ENCODE data around the gene KPTN.

Gene KPTN

GRCh38 chr19:47436712-47437401 lies 47.2 kb downstream of the KPTN start:
- H3K9me2 ChIP-seq (replicated peaks; ENCODE audit: low read depth, low read length): no peaks in the 10 kb centered on the region
- TF ChIP-seq CTCF (conservative IDR thresholded peaks at IDR 0.05; ENCODE audit: low read length) (peak; percentile 84), EZH2phosphoT487 (IDR thresholded peaks at IDR 0.05; ENCODE audit: borderline replicate concordance) (no peak)
- no peak overlapping the region for H3K4me3 ChIP-seq (ENCODE audit: low read length, poor library complexity, severe bottlenecking)
- no peaks in the 10 kb centered on the region for H4K20me1 ChIP-seq (ENCODE audit: insufficient read depth, low read length, poor library complexity, severe bottlenecking)
- no peak overlapping the region for H3K4me2 ChIP-seq (ENCODE audit: low read depth, low read length, poor library complexity, severe bottlenecking)
- no peaks in the 10 kb centered on the region for H3K36me3 ChIP-seq (ENCODE audit: insufficient read depth, low read length)
- H3K9ac ChIP-seq (ENCODE audit: low read depth, low read length, poor library complexity, severe bottlenecking): no peak overlapping the region
- H3K79me2 ChIP-seq (ENCODE audit: insufficient read depth, low read length): no peaks in the 10 kb centered on the region
- H2AFZ ChIP-seq (ENCODE audit: low read length): no peak overlapping the region
- no peaks in the 10 kb centered on the region for H3F3A ChIP-seq (ENCODE audit: low read depth)
- H3K27me3 ChIP-seq (ENCODE audit: insufficient read depth, low read length, poor library complexity, severe bottlenecking): no peaks in the 10 kb centered on the region
- peaks cover 12% of the 10 kb centered on the region for H3K4me1 ChIP-seq (ENCODE audit: insufficient read depth, low read length, poor library complexity, severe bottlenecking)
- no peaks in the 10 kb centered on the region for H3K9me3 ChIP-seq (ENCODE audit: insufficient read depth, low read depth, low read length)

- TF ChIP-seq CTCF (conservative IDR thresholded peaks at IDR 0.05; ENCODE audit: low read length): no peak
- no peak for TF ChIP-seq EZH2phosphoT487 (IDR thresholded peaks at IDR 0.05; ENCODE audit: borderline replicate concordance)
- no peaks in the 10 kb centered on the region for H3K79me2 ChIP-seq (ENCODE audit: insufficient read depth, low read length)
- no peaks in the 10 kb centered on the region for H3K36me3 ChIP-seq (ENCODE audit: insufficient read depth, low read length)
- no peak overlapping the region for H3K9ac ChIP-seq (ENCODE audit: low read depth, low read length, poor library complexity, severe bottlenecking)
- H3K4me3 ChIP-seq (ENCODE audit: low read length, poor library complexity, severe bottlenecking): no peak overlapping the region
- H3K4me1 ChIP-seq (ENCODE audit: insufficient read depth, low read length, poor library complexity, severe bottlenecking): peaks cover 12% of the 10 kb centered on the region
- no peaks in the 10 kb centered on the region for H3K27me3 ChIP-seq (ENCODE audit: insufficient read depth, low read length, poor library complexity, severe bottlenecking)
- no peak overlapping the region for H3K4me2 ChIP-seq (ENCODE audit: low read depth, low read length, poor library complexity, severe bottlenecking)
- H3K9me2 ChIP-seq (replicated peaks; ENCODE audit: low read depth, low read length): no peaks in the 10 kb centered on the region
- no peak overlapping the region for H2AFZ ChIP-seq (ENCODE audit: low read length)
- H3F3A ChIP-seq (ENCODE audit: low read depth): no peaks in the 10 kb centered on the region
- no peaks in the 10 kb centered on the region for H4K20me1 ChIP-seq (ENCODE audit: insufficient read depth, low read length, poor library complexity, severe bottlenecking)
- no peaks in the 10 kb centered on the region for H3K9me3 ChIP-seq (ENCODE audit: insufficient read depth, low read depth, low read length)
Measured at GRCh38 chr19:47435883-47436417, 48.1 kb downstream of the KPTN start.

GRCh38 chr19:47435196-47435595 lies 48.8 kb downstream of the KPTN start:
- no peak overlapping the region for H3K9ac ChIP-seq (ENCODE audit: low read depth, low read length, poor library complexity, severe bottlenecking)
- H3K27me3 ChIP-seq (ENCODE audit: insufficient read depth, low read length, poor library complexity, severe bottlenecking): no peaks in the 10 kb centered on the region
- no peaks in the 10 kb centered on the region for H3F3A ChIP-seq (ENCODE audit: low read depth)
- H3K4me2 ChIP-seq (ENCODE audit: low read depth, low read length, poor library complexity, severe bottlenecking): peak overlapping the region; percentile 38
- TF ChIP-seq CTCF (conservative IDR thresholded peaks at IDR 0.05; ENCODE audit: low read length) (no peak), EZH2phosphoT487 (IDR thresholded peaks at IDR 0.05; ENCODE audit: borderline replicate concordance) (no peak)
- no peaks in the 10 kb centered on the region for H3K36me3 ChIP-seq (ENCODE audit: insufficient read depth, low read length)
- H4K20me1 ChIP-seq (ENCODE audit: insufficient read depth, low read length, poor library complexity, severe bottlenecking): no peaks in the 10 kb centered on the region
- no peaks in the 10 kb centered on the region for H3K9me3 ChIP-seq (ENCODE audit: insufficient read depth, low read depth, low read length)
- no peaks in the 10 kb centered on the region for H3K9me2 ChIP-seq (replicated peaks; ENCODE audit: low read depth, low read length)
- peaks cover 12% of the 10 kb centered on the region for H3K4me1 ChIP-seq (ENCODE audit: insufficient read depth, low read length, poor library complexity, severe bottlenecking)
- H3K79me2 ChIP-seq (ENCODE audit: insufficient read depth, low read length): no peaks in the 10 kb centered on the region
- no peak overlapping the region for H3K4me3 ChIP-seq (ENCODE audit: low read length, poor library complexity, severe bottlenecking)
- no peak overlapping the region for H2AFZ ChIP-seq (ENCODE audit: low read length)
